ENCODE data around the gene ENTPD3. TPM values are rescaled to one million over a fixed set of nuclear protein-coding genes. Genes with fewer than 3 reads are reported as not detected.

ENTPD3 gene
- total and polyA plus RNA-seq, 2 of the 13 experiments (the other 11 are each of a cell fraction or from before 2014, with no cell fraction given): 0.07 TPM; not detected in 1

- no TSS peak for BruUV-seq (replicated peaks)
- no peaks in the 10 kb centered on the region for H3K4me1 ChIP-seq (ENCODE audit: insufficient read depth, low read length)
- no peaks in the 10 kb centered on the region for H4K20me1 ChIP-seq (ENCODE audit: insufficient read depth, low read length)
- no peaks in the 10 kb centered on the region; a peak in 1 of 5 replicates for H3K27me3 ChIP-seq (ENCODE audit: control insufficient read depth in 1 of 2, insufficient read depth in 2 of 2, low read length in 2 of 2)
- H3K4me2 ChIP-seq (ENCODE audit: low read depth, low read length): no peak overlapping the region
- in situ Hi-C loops (cut with HindIII; ENCODE audit: extremely low pct_ligation_motif_present, low pct_unique_long_range_greater_than_20kb): no loop called here
- POLR2A ChIA-PET: no interaction called here
- FAIRE-seq (no peak), DNase-seq (ENCODE audit: low spot score) (no peak), ATAC-seq (no peak)
- no peak overlapping the region for H3K4me3 ChIP-seq (replicated peaks in 1 of 3; ENCODE audit: insufficient read depth in 1 of 3, low read depth in 2 of 3, low read length in 3 of 3)
- intact Hi-C loops (cut with micrococcal nuclease; ENCODE audit: unreplicated experiment): no loop called here
- CTCF ChIA-PET (ENCODE audit: low intra/inter-chr PET ratio, low total read pairs): no interaction called here
- 43% methylated on average over 1 of the region's 1 CpG for WGBS (ENCODE audit: low lambda C conversion rate)
- no peaks in the 10 kb centered on the region for H3K9me3 ChIP-seq (ENCODE audit: low read length)
- no peaks in the 10 kb centered on the region for H3K36me3 ChIP-seq (replicated peaks in 1 of 2; ENCODE audit: control insufficient read depth in 1 of 2, insufficient read depth in 2 of 2, low read length in 2 of 2)
- no peak overlapping the region for H2AFZ ChIP-seq (ENCODE audit: low read length)
- no peak overlapping the region for H3K27ac ChIP-seq (ENCODE audit: extremely low read length, insufficient read depth, low read length)
- H3K79me2 ChIP-seq (ENCODE audit: insufficient read depth, low read length): no peaks in the 10 kb centered on the region
- H3K9ac ChIP-seq (ENCODE audit: insufficient read depth, low read depth, low read length): no peak overlapping the region
- TF ChIP-seq JUND (CRISPR knock-in tag; IDR thresholded peaks at IDR 0.05) (no peak), MXI1 (IDR thresholded peaks at IDR 0.05; ENCODE audit: borderline replicate concordance, low read depth, low read length) (no peak), SP5 (CRISPR knock-in tag; IDR thresholded peaks at IDR 0.05; ENCODE audit: borderline replicate concordance, low read depth) (no peak), CBFB (CRISPR knock-in tag; IDR thresholded peaks at IDR 0.05) (no peak), GABPA (IDR thresholded peaks at IDR 0.05; ENCODE audit: low read depth, low read length) (no peak), GABPA (CRISPR knock-in tag; IDR thresholded peaks at IDR 0.05; ENCODE audit: low read depth) (no peak), TAF15 (IDR thresholded peaks at IDR 0.05; ENCODE audit: low read depth, low read length, poor library complexity, severe bottlenecking) (no peak), CEBPG (CRISPR knock-in tag; IDR thresholded peaks at IDR 0.05) (no peak), HMGXB4 (CRISPR knock-in tag; IDR thresholded peaks at IDR 0.05; ENCODE audit: borderline replicate concordance in 1 of 2, low read depth in 1 of 2) (no peak), SALL1 (CRISPR knock-in tag; IDR thresholded peaks at IDR 0.05) (no peak), RBM22 (optimal IDR thresholded peaks at IDR 0.05; ENCODE audit: low read length) (no peak)
- TF ChIP-seq, protein P1, sequence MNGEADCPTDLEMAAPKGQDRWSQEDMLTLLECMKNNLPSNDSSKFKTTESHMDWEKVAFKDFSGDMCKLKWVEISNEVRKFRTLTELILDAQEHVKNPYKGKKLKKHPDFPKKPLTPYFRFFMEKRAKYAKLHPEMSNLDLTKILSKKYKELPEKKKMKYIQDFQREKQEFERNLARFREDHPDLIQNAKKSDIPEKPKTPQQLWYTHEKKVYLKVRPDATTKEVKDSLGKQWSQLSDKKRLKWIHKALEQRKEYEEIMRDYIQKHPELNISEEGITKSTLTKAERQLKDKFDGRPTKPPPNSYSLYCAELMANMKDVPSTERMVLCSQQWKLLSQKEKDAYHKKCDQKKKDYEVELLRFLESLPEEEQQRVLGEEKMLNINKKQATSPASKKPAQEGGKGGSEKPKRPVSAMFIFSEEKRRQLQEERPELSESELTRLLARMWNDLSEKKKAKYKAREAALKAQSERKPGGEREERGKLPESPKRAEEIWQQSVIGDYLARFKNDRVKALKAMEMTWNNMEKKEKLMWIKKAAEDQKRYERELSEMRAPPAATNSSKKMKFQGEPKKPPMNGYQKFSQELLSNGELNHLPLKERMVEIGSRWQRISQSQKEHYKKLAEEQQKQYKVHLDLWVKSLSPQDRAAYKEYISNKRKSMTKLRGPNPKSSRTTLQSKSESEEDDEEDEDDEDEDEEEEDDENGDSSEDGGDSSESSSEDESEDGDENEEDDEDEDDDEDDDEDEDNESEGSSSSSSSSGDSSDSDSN (CRISPR knock-in tag; IDR thresholded peaks at IDR 0.05): no peak
- TF ChIP-seq, protein P2, sequence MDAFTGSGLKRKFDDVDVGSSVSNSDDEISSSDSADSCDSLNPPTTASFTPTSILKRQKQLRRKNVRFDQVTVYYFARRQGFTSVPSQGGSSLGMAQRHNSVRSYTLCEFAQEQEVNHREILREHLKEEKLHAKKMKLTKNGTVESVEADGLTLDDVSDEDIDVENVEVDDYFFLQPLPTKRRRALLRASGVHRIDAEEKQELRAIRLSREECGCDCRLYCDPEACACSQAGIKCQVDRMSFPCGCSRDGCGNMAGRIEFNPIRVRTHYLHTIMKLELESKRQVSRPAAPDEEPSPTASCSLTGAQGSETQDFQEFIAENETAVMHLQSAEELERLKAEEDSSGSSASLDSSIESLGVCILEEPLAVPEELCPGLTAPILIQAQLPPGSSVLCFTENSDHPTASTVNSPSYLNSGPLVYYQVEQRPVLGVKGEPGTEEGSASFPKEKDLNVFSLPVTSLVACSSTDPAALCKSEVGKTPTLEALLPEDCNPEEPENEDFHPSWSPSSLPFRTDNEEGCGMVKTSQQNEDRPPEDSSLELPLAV (CRISPR knock-in tag; conservative IDR thresholded peaks at IDR 0.05; ENCODE audit: low read depth): no peak
- TF ChIP-seq, protein P3, sequence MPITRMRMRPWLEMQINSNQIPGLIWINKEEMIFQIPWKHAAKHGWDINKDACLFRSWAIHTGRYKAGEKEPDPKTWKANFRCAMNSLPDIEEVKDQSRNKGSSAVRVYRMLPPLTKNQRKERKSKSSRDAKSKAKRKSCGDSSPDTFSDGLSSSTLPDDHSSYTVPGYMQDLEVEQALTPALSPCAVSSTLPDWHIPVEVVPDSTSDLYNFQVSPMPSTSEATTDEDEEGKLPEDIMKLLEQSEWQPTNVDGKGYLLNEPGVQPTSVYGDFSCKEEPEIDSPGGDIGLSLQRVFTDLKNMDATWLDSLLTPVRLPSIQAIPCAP (CRISPR knock-in tag; IDR thresholded peaks at IDR 0.05; ENCODE audit: low read depth): no peak
Measured at GRCh38 chr3:40377822-40378221, 9.2 kb upstream of the ENTPD3 start.
